GM12878 (cell line): ENCODE data around the gene FAM161A. TPM values are rescaled to one million over a fixed set of nuclear protein-coding genes. Genes with fewer than 3 reads are reported as not detected.

Experiments
- ATAC-seq: fragments of 200-7000 bp; cut with Tn5 transposase; 3 replicates; pipeline ENCODE4 v1.9.1; 2020; ENCODE audit warnings: mild to moderate bottlenecking, moderate library complexity
- BruUV-seq: library from RNA; stranded (reverse); fragments of 400-500 nt; replicated peaks from 2 replicates; lab custom pipeline; 2021; lab: Mats Ljungman, UMichigan
- CTCF ChIA-PET: fragments of 300-600 bp; sonication (Branson Sonifier 250); formaldehyde crosslinking; extraction: SDS; loops from one replicate; lab custom pipeline; 2021; ENCODE audit warnings: inconsistent platforms; lab: Yijun Ruan, JAX
- POLR2A ChIA-PET: fragments of 350-600 bp; formaldehyde crosslinking; extraction: SDS; loops from one replicate; lab custom pipeline; 2021; ENCODE audit warnings: inconsistent platforms; lab: Charles Lee
- RAD21 ChIA-PET: fragments of 300-600 bp; sonication (Branson Sonifier 250); formaldehyde crosslinking; loops from one replicate; lab custom pipeline; 2023; ENCODE audit warnings: antibody characterized with exemption; ENCODE audit not compliant: unreplicated experiment; lab: Charles Lee
- SMC1A ChIA-PET: fragments of 300-600 bp; sonication (Branson Sonifier 250); formaldehyde crosslinking; loops from one replicate; lab custom pipeline; 2023; ENCODE audit not compliant: unreplicated experiment, uncharacterized antibody; lab: Charles Lee
- DNase-seq: peaks from one replicate; pipeline ENCODE4 v3.0.0-alpha.2; 2011; ENCODE audit warnings: low read depth, low spot score
- FAIRE-seq: peaks from 3 replicates; lab custom pipeline; 2011; peaks lifted over from hg19 to GRCh38; lab: Jason Lieb, UNC
- H2AFZ ChIP-seq: 2 replicates; pipeline ENCODE4 v1.6.0; 2011; ENCODE audit warnings: low read depth, low read length, control low read depth; ENCODE audit not compliant: control insufficient read depth
- H3K27ac ChIP-seq: 2 replicates; pipeline ENCODE4 v1.5.1; 2011; ENCODE audit warnings: control low read depth; ENCODE audit not compliant: control insufficient read depth, insufficient read depth
- H3K27me3 ChIP-seq, 2 experiments: replicated peaks in 1 of 2; 2 replicates each; pipeline versions ENCODE4 v1.6.0 to v1.6.1; 2011; ENCODE audit warnings: low read length in 1 of 2; ENCODE audit not compliant: control insufficient read depth in 2 of 2, insufficient read depth in 2 of 2
- H3K36me3 ChIP-seq, 2 experiments: 2 replicates each; pipeline ENCODE4 v1.5.1; 2011; ENCODE audit warnings: low read length in 1 of 2; ENCODE audit not compliant: control insufficient read depth in 2 of 2, insufficient read depth in 2 of 2
- H3K4me1 ChIP-seq: 2 replicates; pipeline ENCODE4 v1.6.1; 2011; ENCODE audit warnings: mild to moderate bottlenecking, low read length, moderate library complexity, mixed read lengths; ENCODE audit not compliant: control insufficient read depth, insufficient read depth
- H3K4me2 ChIP-seq: 2 replicates; pipeline ENCODE4 v1.6.0; 2011; ENCODE audit warnings: control low read depth; ENCODE audit not compliant: control insufficient read depth, insufficient read depth
- H3K4me3 ChIP-seq: fragments of 200-600 bp; sonication (generic); 2 replicates; pipeline ENCODE4 v1.5.1; 2016
- H3K79me2 ChIP-seq: 2 replicates; pipeline ENCODE4 v1.6.0; 2011; ENCODE audit warnings: low read length; ENCODE audit not compliant: control insufficient read depth, insufficient read depth
- H3K9ac ChIP-seq: 2 replicates; pipeline ENCODE4 v1.8.0; 2011; ENCODE audit warnings: low read length, control low read depth, mixed read lengths; ENCODE audit not compliant: control insufficient read depth, insufficient read depth
- H3K9me3 ChIP-seq: replicated peaks from 3 replicates; pipeline ENCODE4 v1.5.1; 2011; ENCODE audit warnings: mild to moderate bottlenecking, low read length; ENCODE audit not compliant: control insufficient read depth, insufficient read depth
- H4K20me1 ChIP-seq: 2 replicates; pipeline ENCODE4 v1.6.0; 2011; ENCODE audit not compliant: control insufficient read depth, insufficient read depth
- ATF7 ChIP-seq: fragments of 450-650 bp; IDR thresholded peaks from 2 replicates; pipeline ENCODE4 v1.6.1; 2016; ENCODE audit warnings: low read depth, mild to moderate bottlenecking
- CBX3 ChIP-seq: fragments of 200-600 bp; sonication (generic); IDR thresholded peaks from 2 replicates; pipeline ENCODE4 v1.6.1; 2016; ENCODE audit warnings: low read depth, borderline replicate concordance
- EP300 ChIP-seq, 2 experiments: fragments of 150-350 bp in 1 of 2; IDR thresholded peaks; 2 replicates each; pipeline ENCODE4 v1.6.1; 2011 to 2012; ENCODE audit warnings: low read depth in 2 of 2, low read length in 2 of 2, borderline replicate concordance in 1 of 2, improper control_type of control experiment in 1 of 2, inconsistent platforms in 1 of 2; ENCODE audit not compliant: control insufficient read depth in 1 of 2
- ETV6 ChIP-seq, 2 experiments: fragments of 450-650 bp in 1 of 2; IDR thresholded peaks in 1 of 2; conservative IDR thresholded peaks in 1 of 2; 2 replicates each; pipeline ENCODE4 v1.6.1; 2014; ENCODE audit warnings: antibody characterized with exemption in 1 of 2, borderline replicate concordance in 1 of 2, low read depth in 1 of 2, mild to moderate bottlenecking in 1 of 2, moderate library complexity in 1 of 2
- EZH2 ChIP-seq: IDR thresholded peaks from 2 replicates; pipeline ENCODE4 v1.6.1; 2012; ENCODE audit warnings: low read depth, mild to moderate bottlenecking, control low read depth, inconsistent platforms, low read length, borderline replicate concordance; ENCODE audit not compliant: control insufficient read depth
- JUNB ChIP-seq: IDR thresholded peaks from 2 replicates; pipeline ENCODE4 v1.6.1; 2016; ENCODE audit warnings: antibody characterized with exemption, mild to moderate bottlenecking
- JUND ChIP-seq: IDR thresholded peaks from 2 replicates; pipeline ENCODE4 v1.6.1; 2012; ENCODE audit warnings: low read depth, mild to moderate bottlenecking, low read length, improper control_type of control experiment, moderate library complexity
- MLLT1 ChIP-seq: fragments of 450-650 bp; IDR thresholded peaks from 2 replicates; pipeline ENCODE4 v1.6.1; 2016; ENCODE audit warnings: mild to moderate bottlenecking
- RELA ChIP-seq: fragments of 450-650 bp; IDR thresholded peaks from 2 replicates; pipeline ENCODE4 v1.8.0; 2014; ENCODE audit warnings: borderline replicate concordance; ENCODE audit not compliant: partially characterized antibody
- SMAD1 ChIP-seq: fragments of 450-650 bp; IDR thresholded peaks from 2 replicates; pipeline ENCODE4 v1.6.1; 2018; ENCODE audit warnings: mild to moderate bottlenecking, low read depth; ENCODE audit not compliant: partially characterized antibody
- TARDBP ChIP-seq: IDR thresholded peaks from 2 replicates; pipeline ENCODE4 v1.6.1; 2016; ENCODE audit warnings: borderline replicate concordance
- TBL1XR1 ChIP-seq: IDR thresholded peaks from 2 replicates; pipeline ENCODE4 v1.6.1; 2012; ENCODE audit warnings: low read depth, low read length, improper control_type of control experiment
- TCF3 ChIP-seq: IDR thresholded peaks from 2 replicates; pipeline ENCODE4 v1.6.1; 2012; ENCODE audit warnings: low read depth, mild to moderate bottlenecking, low read length, borderline replicate concordance; ENCODE audit not compliant: insufficient read depth
- ZNF207 ChIP-seq: fragments of 450-650 bp; IDR thresholded peaks from 2 replicates; pipeline ENCODE4 v1.6.1; 2014; ENCODE audit warnings: antibody characterized with exemption, mild to moderate bottlenecking, borderline replicate concordance
- ZSCAN29 ChIP-seq: fragments of 450-650 bp; IDR thresholded peaks from 2 replicates; pipeline ENCODE4 v1.6.1; 2017; ENCODE audit warnings: mild to moderate bottlenecking, moderate library complexity
- WGBS: methylation state at CpG from one replicate; pipeline ENCODE4 v1.1.6; 2016; ENCODE audit warnings: low lambda C conversion rate; ENCODE audit not compliant: insufficient replicate concordance, insufficient coverage; ENCODE audit errors: missing lambda C conversion rate; 5-methylcytosine and 5-hydroxymethylcytosine counted together
- in situ Hi-C: fragments of 300-500 bp; cut with MboI; formaldehyde crosslinking; loops from 9 replicates; pipeline ENCODE4 v1.14.3; 2018; ENCODE audit warnings: mixed read lengths
- intact Hi-C: fragments of 100-400 bp; cut with micrococcal nuclease; formaldehyde crosslinking; loops from one replicate; pipeline ENCODE4 v1.14.2; 2022; ENCODE audit not compliant: unreplicated experiment
- polyA plus RNA-seq, 11 experiments: library from polyadenylated mRNA; depleted of rRNA in 4 of 11; unstranded in 6 of 11; stranded (reverse) in 5 of 11; fragments of >200 nt; fragmentation: Nextera tagmentation in 4 of 11; fragmentation: Illumina TruSeq in 1 of 11; extraction: Ambion mirVana in 4 of 11; extraction: Trizol in 1 of 11; gene quantifications; 1 replicate in 1 of 11; 2 replicates in 10 of 11; pipeline versions ENCODE4 v1.2.1 to v1.2.3, GENCODE V29; 2011 to 2016; ENCODE audit warnings: inconsistent platforms in 2 of 11, missing spikeins in 2 of 11, low read depth in 1 of 11
- total RNA-seq, 4 experiments: library from RNA; depleted of rRNA in 3 of 4; stranded (reverse); fragments of >200 nt in 3 of 4; fragmentation: Illumina TruSeq in 1 of 4; extraction: Trizol in 1 of 4; gene quantifications; 2 replicates each; pipeline versions ENCODE4 v1.2.1 to v1.2.3, GENCODE V29; 2013 to 2021

FAM161A gene
- total and polyA plus RNA-seq, 10 of the 15 experiments (the other 5 are each of a cell fraction or from before 2014, with no cell fraction given) = 2.2 to 12.2 (median 8.9) TPM

- TF ChIP-seq SMAD1 = no peak
- no peak for TF ChIP-seq EZH2
- no peak for TF ChIP-seq ATF7
These were observed 19.9 kb downstream of the FAM161A start (continued) for GRCh38 chr2:61833971-61834370.

DNA sequence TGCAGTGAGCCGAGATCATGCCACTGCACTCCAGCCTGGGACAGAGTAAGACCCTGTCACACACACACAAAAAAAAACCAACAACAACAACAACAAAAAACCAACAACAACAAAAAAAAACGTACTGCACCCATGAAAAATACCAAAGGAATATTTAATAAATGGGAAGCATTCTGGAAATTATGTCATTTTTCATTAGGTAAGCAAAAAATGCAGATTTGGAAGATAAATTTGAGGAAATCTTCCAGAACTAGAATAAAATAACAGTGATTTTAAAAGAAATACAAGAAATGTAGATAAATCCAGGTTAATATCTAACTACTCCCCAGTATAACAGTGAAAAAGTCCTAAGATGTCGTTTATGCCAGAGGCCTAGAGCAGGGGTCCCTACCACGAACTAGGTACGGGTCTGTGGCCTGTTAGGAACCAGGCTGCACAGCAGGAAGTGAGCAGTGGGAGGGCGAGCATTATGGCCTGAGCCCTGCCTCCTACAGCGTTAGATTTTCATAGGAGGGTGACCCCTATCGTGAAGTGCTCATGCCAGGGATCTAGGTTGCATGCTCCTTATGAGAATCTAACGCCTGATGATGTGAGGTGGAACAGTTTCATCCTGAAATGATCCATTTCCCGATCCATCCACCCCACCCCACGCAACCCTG is 21.5 kb downstream of the FAM161A start:
- ChIA-PET RAD21 (no interaction called here), SMC1A (no interaction called here), POLR2A (no interaction called here), CTCF (no interaction called here)
- Histone ChIP-seq H3K4me2 (no peak overlapping the region), H4K20me1 (no peaks in the 10 kb centered on the region), H2AFZ (no peak overlapping the region), H3K36me3 (no peaks in the 10 kb centered on the region; a peak in 1 of 4 replicates), H3K79me2 (no peaks in the 10 kb centered on the region), H3K27ac (no peak overlapping the region), H3K4me1 (no peaks in the 10 kb centered on the region), H3K9ac (no peak overlapping the region), H3K27me3 (no peaks in the 10 kb centered on the region), H3K9me3 (no peaks in the 10 kb centered on the region), H3K4me3 (no peak overlapping the region)
- FAIRE-seq (no peak), DNase-seq (no peak), ATAC-seq (no peak)
- in situ Hi-C loops = no loop called here
- no TSS peak for BruUV-seq
- intact Hi-C loops = no loop called here
- WGBS = 80% methylated on average over 11 of the region's 11 CpGs
- no peak for TF ChIP-seq ZNF207

- ATAC-seq (no peak), FAIRE-seq (no peak), DNase-seq (no peak)
- 98% methylated on average over 2 of the region's 2 CpGs for WGBS
- H3K36me3 ChIP-seq = no peaks in the 10 kb centered on the region
- in situ Hi-C loops (no loop called here), intact Hi-C loops (no loop called here)
- no peaks in the 10 kb centered on the region for H4K20me1 ChIP-seq
- ChIA-PET CTCF (no interaction called here), RAD21 (no interaction called here), SMC1A (no interaction called here), POLR2A (no interaction called here)
- H3K4me1 ChIP-seq = no peaks in the 10 kb centered on the region
- H2AFZ ChIP-seq = no peak overlapping the region
- no peak overlapping the region for H3K4me2 ChIP-seq
- no peaks in the 10 kb centered on the region for H3K27me3 ChIP-seq
- no peak overlapping the region for H3K9ac ChIP-seq
- no TSS peak for BruUV-seq
- no peak overlapping the region for H3K4me3 ChIP-seq
- TF ChIP-seq TARDBP = no peak
- no peak for TF ChIP-seq ETV6 (conservative IDR thresholded peaks at IDR 0.05 in 1 of 2, IDR thresholded peaks at IDR 0.05 in 1 of 2; ENCODE audit: borderline replicate concordance in 1 of 2, low read depth in 1 of 2)
- TF ChIP-seq ZSCAN29 = no peak
- no peak for TF ChIP-seq RELA
- no peak for TF ChIP-seq EP300 (IDR thresholded peaks at IDR 0.05; ENCODE audit: borderline replicate concordance in 1 of 2, control insufficient read depth in 1 of 2, low read depth in 2 of 2, low read length in 2 of 2)
- no peak for TF ChIP-seq JUNB
- no peak for TF ChIP-seq TBL1XR1
- TF ChIP-seq JUND = no peak
- no peak for TF ChIP-seq MLLT1
- TF ChIP-seq TCF3 = no peak
- no peak for TF ChIP-seq CBX3
- H3K9me3 ChIP-seq = no peaks in the 10 kb centered on the region
- H3K79me2 ChIP-seq = no peaks in the 10 kb centered on the region
- no peak overlapping the region for H3K27ac ChIP-seq
These were observed 31.6 kb downstream of the FAM161A start for GRCh38 chr2:61822255-61822654.
